Body of pancreas (tissue), 4 donors: ENCODE results near the gene HYOU1. TPM values are rescaled to one million over a fixed set of nuclear protein-coding genes. Genes with fewer than 3 reads are reported as not detected.

Experiments
- ATAC-seq: fragments of 150-250 bp; one replicate; pipeline ENCODE4 v1.9.1; 2016
- DNase-seq, 4 donors: peaks; one replicate each; pipeline ENCODE4 v3.0.0-alpha.2; 2019
- H3K27ac ChIP-seq, 4 donors: fragments of 200-600 bp; sonication (generic); 1 replicate in 3 of 4; 2 replicates in 1 of 4; pipeline versions ENCODE4 v1.5.1 to v1.6.1; 2016 to 2019; ENCODE audit warnings: mild to moderate bottlenecking in 1 of 4, mixed read lengths in 1 of 4, moderate library complexity in 1 of 4
- H3K27me3 ChIP-seq, 2 donors: fragments of 200-600 bp; sonication (generic); one replicate each; pipeline ENCODE4 v1.6.0; 2016; ENCODE audit warnings: mild to moderate bottlenecking in 1 of 2
- H3K36me3 ChIP-seq, 2 donors: fragments of 200-600 bp; sonication (generic); replicated peaks in 1 of 2; 2 replicates each; pipeline ENCODE4 v1.5.1; 2016; ENCODE audit warnings: low read depth in 2 of 2; ENCODE audit not compliant: insufficient read depth in 1 of 2
- H3K4me1 ChIP-seq: fragments of 200-600 bp; sonication (generic); one replicate; pipeline ENCODE4 v1.6.0; 2016
- H3K4me3 ChIP-seq, 2 donors: fragments of 200-600 bp; sonication (generic); 1 replicate in 1 of 2; 2 replicates in 1 of 2; pipeline ENCODE4 v1.5.1; 2016 to 2019
- H3K9me3 ChIP-seq, 3 donors: fragments of 200-600 bp; sonication (generic); 1 replicate in 2 of 3; 2 replicates in 1 of 3; pipeline ENCODE4 v1.5.1; 2016
- POLR2A ChIP-seq, 3 donors: fragments of 450-650 bp; IDR thresholded peaks; one replicate each; pipeline ENCODE4 v1.6.1; 2016; ENCODE audit warnings: antibody characterized with exemption in 3 of 3, mild to moderate bottlenecking in 2 of 3
- whole genome bisulfite sequencing, 2 donors: methylation state at CpG; one replicate each; pipeline ENCODE4 v1.1.5; 2017; 5-methylcytosine and 5-hydroxymethylcytosine counted together
- intact Hi-C: fragments of 100-400 bp; cut with DNase I; formaldehyde crosslinking; loops from one replicate; pipeline ENCODE4 v1.15.1; 2023
- total RNA-seq, 2 donors: library from RNA; depleted of rRNA; stranded (reverse); fragments of >200 nt; gene quantifications; one replicate each; pipeline ENCODE4 v1.1.0, GENCODE V29; 2016
- TF ChIP-seq, protein P1 (sequence below), 7 experiments: fragments of 450-650 bp in 4 of 7; fragments of 200-600 bp in 3 of 7; sonication (generic) in 3 of 7; IDR thresholded peaks; one replicate each; pipeline ENCODE4 v1.5.1; 2016 to 2019; ENCODE audit warnings: antibody characterized with exemption in 7 of 7

Gene HYOU1
- total RNA-seq, 2 donors from 2014 or later = 121 to 218 TPM

- no peak for DNase-seq
- no peak for TF ChIP-seq POLR2A (IDR thresholded peaks at IDR 0.05)
- TF ChIP-seq, protein P1, sequence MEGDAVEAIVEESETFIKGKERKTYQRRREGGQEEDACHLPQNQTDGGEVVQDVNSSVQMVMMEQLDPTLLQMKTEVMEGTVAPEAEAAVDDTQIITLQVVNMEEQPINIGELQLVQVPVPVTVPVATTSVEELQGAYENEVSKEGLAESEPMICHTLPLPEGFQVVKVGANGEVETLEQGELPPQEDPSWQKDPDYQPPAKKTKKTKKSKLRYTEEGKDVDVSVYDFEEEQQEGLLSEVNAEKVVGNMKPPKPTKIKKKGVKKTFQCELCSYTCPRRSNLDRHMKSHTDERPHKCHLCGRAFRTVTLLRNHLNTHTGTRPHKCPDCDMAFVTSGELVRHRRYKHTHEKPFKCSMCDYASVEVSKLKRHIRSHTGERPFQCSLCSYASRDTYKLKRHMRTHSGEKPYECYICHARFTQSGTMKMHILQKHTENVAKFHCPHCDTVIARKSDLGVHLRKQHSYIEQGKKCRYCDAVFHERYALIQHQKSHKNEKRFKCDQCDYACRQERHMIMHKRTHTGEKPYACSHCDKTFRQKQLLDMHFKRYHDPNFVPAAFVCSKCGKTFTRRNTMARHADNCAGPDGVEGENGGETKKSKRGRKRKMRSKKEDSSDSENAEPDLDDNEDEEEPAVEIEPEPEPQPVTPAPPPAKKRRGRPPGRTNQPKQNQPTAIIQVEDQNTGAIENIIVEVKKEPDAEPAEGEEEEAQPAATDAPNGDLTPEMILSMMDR (IDR thresholded peaks at IDR 0.05) = peak in 3 of 7 experiments; percentile 10 to 38 (median 30)
- peak overlapping the region; percentile 65 to 79 for H3K4me3 ChIP-seq
- H3K4me1 ChIP-seq = peaks cover 22% of the 10 kb centered on the region
- no peaks in the 10 kb centered on the region for H3K9me3 ChIP-seq
- peak overlapping the region; percentile 78 to 96 (median 92) for H3K27ac ChIP-seq
- intact Hi-C loops = no loop called here
- WGBS, 2 donors = 1 to 4% methylated on average over 9 to 29 of the region's 29 CpGs
- peaks cover 0 to 12% of the 10 kb centered on the region in 2 donors for H3K36me3 ChIP-seq
- ATAC-seq = peak; percentile 3
- H3K27me3 ChIP-seq = no peaks in the 10 kb centered on the region
Observed at GRCh38 chr11:119100994-119101758, 44.2 kb upstream of the HYOU1 start.

DNA sequence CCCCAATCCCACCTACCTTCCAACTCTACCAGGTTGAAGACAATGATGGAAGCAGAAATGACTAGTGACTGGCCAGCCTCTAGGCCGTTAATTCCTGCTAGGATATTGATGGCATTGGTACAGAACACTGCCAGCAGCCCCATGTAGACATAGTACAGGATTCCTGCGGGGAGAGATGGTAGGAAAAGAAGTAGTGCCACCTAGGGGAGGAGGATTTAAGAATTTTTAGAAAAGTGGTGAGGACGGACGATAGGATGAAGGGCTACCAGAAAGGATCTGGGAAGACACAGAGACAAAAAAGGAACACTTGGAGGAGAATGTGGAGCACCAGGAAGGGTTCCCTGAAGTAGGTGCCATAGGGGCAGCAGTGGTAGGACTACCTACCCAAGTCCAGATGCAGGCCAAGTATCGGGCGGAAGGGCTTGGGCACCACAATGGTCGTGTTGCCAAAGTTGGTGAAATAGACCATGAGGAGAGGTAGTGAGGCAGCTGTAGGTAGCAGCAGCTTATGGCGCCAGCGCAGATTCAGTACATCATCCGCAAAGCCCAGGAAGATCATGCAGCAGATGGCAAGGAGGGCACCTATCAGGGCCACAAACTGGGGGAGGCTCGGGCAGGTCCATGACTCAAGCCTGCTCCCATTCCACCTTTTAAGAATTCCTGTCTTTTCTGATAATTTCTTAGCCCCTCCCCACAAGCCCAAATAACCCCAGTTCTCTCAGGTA is 43.4 kb upstream of the HYOU1 start:
- TF ChIP-seq POLR2A (IDR thresholded peaks at IDR 0.05) = no peak
- TF ChIP-seq, protein P1 (IDR thresholded peaks at IDR 0.05) = peak in 5 of 7 experiments; percentile 25 to 56 (median 46)
- peaks cover 28% of the 10 kb centered on the region for H3K4me1 ChIP-seq
- 23 to 24% methylated on average over 11 of the region's 11 CpGs for WGBS, 2 donors

GRCh38 chr11:119099711-119100110 is 42.7 kb upstream of the HYOU1 start:
- no peak overlapping the region for H3K4me3 ChIP-seq
- TF ChIP-seq POLR2A (IDR thresholded peaks at IDR 0.05) = no peak
- TF ChIP-seq, protein P1 (IDR thresholded peaks at IDR 0.05) = no peak
- ATAC-seq (no peak), DNase-seq (no peak)
- no peaks in the 10 kb centered on the region for H3K27me3 ChIP-seq
- peaks cover 28% of the 10 kb centered on the region for H3K4me1 ChIP-seq
- intact Hi-C loops = no loop called here
- no peaks in the 10 kb centered on the region for H3K9me3 ChIP-seq
- H3K36me3 ChIP-seq = peaks cover 0 to 12% of the 10 kb centered on the region in 2 donors
- 70 to 76% methylated on average over 6 of the region's 6 CpGs for WGBS, 2 donors
- no peak overlapping the region for H3K27ac ChIP-seq

More for the DNA sequence above, 43.4 kb upstream of the HYOU1 start:
- no peaks in the 10 kb centered on the region for H3K27me3 ChIP-seq
- peak in 2 of 4 donors; percentile 32 to 40 for DNase-seq
- ATAC-seq = no peak
- H3K36me3 ChIP-seq = peaks cover 0 to 12% of the 10 kb centered on the region in 2 donors
- H3K4me3 ChIP-seq = peak overlapping the region; percentile 65 to 79
- no peaks in the 10 kb centered on the region for H3K9me3 ChIP-seq
- no peak overlapping the region for H3K27ac ChIP-seq
- intact Hi-C loops = no loop called here

DNA sequence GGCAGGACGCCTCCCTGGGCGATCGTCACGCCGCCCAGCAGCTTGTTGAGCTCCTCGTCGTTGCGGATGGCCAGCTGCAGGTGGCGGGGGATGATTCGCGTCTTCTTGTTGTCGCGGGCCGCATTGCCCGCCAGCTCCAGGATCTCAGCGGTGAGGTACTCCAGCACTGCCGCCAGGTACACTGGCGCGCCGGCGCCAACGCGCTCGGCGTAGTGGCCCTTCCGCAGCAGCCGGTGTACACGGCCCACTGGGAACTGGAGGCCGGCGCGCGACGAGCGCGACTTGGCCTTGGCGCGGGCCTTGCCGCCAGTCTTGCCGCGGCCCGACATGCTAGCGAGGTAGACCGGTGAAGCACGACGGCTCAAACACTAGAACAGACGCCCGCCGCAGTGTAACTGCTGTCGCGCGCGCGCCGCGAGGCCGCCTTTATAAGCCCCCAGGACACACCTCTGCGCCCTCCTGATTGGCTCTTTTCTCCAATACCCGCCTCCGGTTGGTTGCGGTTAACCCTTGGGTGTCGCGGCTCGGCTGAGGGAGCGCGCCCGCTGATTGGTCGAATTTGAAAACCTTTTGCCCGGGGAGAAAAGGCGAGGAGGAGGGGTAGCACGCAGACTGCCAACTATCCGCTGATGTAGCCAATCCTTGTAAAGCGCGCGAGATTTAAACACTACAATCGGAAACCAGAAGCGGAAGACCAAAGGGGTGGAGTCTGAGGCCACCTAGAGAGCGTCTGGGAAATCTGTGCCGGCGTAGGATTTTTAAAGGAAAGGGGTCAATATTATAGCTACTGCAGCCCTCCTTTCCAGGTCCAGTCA is 38.3 kb upstream of the HYOU1 start:
- Histone ChIP-seq H3K27ac (peak overlapping the region; percentile 79 to 95 (median 92)), H3K27me3 (no peaks in the 10 kb centered on the region), H3K9me3 (no peaks in the 10 kb centered on the region), H3K4me3 (peak overlapping the region; percentile 80 to 87), H3K36me3 (peaks cover 0 to 12% of the 10 kb centered on the region in 2 donors), H3K4me1 (peaks cover 28% of the 10 kb centered on the region)
- intact Hi-C loops = no loop called here
- TF ChIP-seq, protein P1 (IDR thresholded peaks at IDR 0.05) = peak in 4 of 7 experiments; percentile 7 to 39 (median 32)
- TF ChIP-seq POLR2A (IDR thresholded peaks at IDR 0.05) = peak; percentile 99 to 100 (median 99)
- ATAC-seq (peak; percentile 94), DNase-seq (peak; percentile 99 to 100 (median 100))
- 0% methylated on average over 13 to 79 of the region's 79 CpGs for WGBS, 2 donors
